Mesodermal cell (in vitro differentiated cells): Measurements from ENCODE around the gene ALS2.

ENCODE experiments used
- H3K27ac ChIP-seq: 2 replicates; pipeline ENCODE4 v1.7.0; 2013; ENCODE audit warnings: mild to moderate bottlenecking, low read depth, low read length, moderate library complexity; ENCODE audit not compliant: severe bottlenecking
- H3K36me3 ChIP-seq: 2 replicates; pipeline ENCODE4 v1.7.1; 2013; ENCODE audit warnings: mild to moderate bottlenecking, low read length, moderate library complexity; ENCODE audit not compliant: control insufficient read depth, insufficient read depth
- H3K4me1 ChIP-seq: one replicate; pipeline ENCODE4 v1.7.1; 2013; ENCODE audit warnings: mild to moderate bottlenecking, low read length; ENCODE audit not compliant: insufficient read depth, control insufficient read depth, poor library complexity, severe bottlenecking
- H3K4me3 ChIP-seq: 2 replicates; pipeline ENCODE4 v1.7.0; 2013; ENCODE audit warnings: low read length, control low read depth, mild to moderate bottlenecking; ENCODE audit not compliant: insufficient read depth, poor library complexity, severe bottlenecking; ENCODE audit errors: extremely low read depth
- H3K9me3 ChIP-seq: 2 replicates; pipeline ENCODE4 v1.7.1; 2013; ENCODE audit warnings: mild to moderate bottlenecking, low read length, moderate library complexity; ENCODE audit not compliant: control insufficient read depth
- WGBS, 2 experiments: methylation state at CpG; one replicate each; pipeline ENCODE4 v1.1.5; 2013; ENCODE audit warnings: missing lambda C conversion rate in 2 of 2; ENCODE audit not compliant: insufficient coverage in 2 of 2; 5-methylcytosine and 5-hydroxymethylcytosine counted together

The ALS2 gene

GRCh38 chr2:201790989-201791388 is 10.3 kb upstream of the ALS2 start:
- no peak overlapping the region for H3K27ac ChIP-seq
- 100% methylated on average over 1 of the region's 2 CpGs; no CpG with 5 or more reads in 1 of the 2 experiments for WGBS, 2 experiments
- H3K9me3 ChIP-seq, result no peaks in the 10 kb centered on the region
- no peak overlapping the region for H3K4me3 ChIP-seq
- no peaks in the 10 kb centered on the region for H3K4me1 ChIP-seq
- H3K36me3 ChIP-seq, result no peaks in the 10 kb centered on the region

GRCh38 chr2:201790291-201790690 is 9.6 kb upstream of the ALS2 start:
- no peak overlapping the region for H3K4me3 ChIP-seq
- no peaks in the 10 kb centered on the region for H3K36me3 ChIP-seq
- H3K4me1 ChIP-seq, result no peaks in the 10 kb centered on the region
- H3K27ac ChIP-seq, result no peak overlapping the region
- H3K9me3 ChIP-seq, result no peaks in the 10 kb centered on the region
- 96 to 98% methylated on average over 3 of the region's 3 CpGs for WGBS, 2 experiments

GRCh38 chr2:201789395-201789794 is 8.7 kb upstream of the ALS2 start:
- Histone ChIP-seq H3K36me3 (no peaks in the 10 kb centered on the region), H3K9me3 (no peaks in the 10 kb centered on the region), H3K4me1 (no peaks in the 10 kb centered on the region), H3K27ac (no peak overlapping the region), H3K4me3 (no peak overlapping the region)
- WGBS, 2 experiments, result 100% methylated on average over 2 of the region's 2 CpGs; no CpG with 5 or more reads in 1 of the 2 experiments

GRCh38 chr2:201788371-201788770 is 7.6 kb upstream of the ALS2 start:
- 92 to 94% methylated on average over 1 to 2 of the region's 3 CpGs for WGBS, 2 experiments

GRCh38 chr2:201786471-201786870 is 5.7 kb upstream of the ALS2 start:
- Histone ChIP-seq H3K4me1 (no peaks in the 10 kb centered on the region), H3K4me3 (no peak overlapping the region), H3K27ac (no peak overlapping the region), H3K36me3 (no peaks in the 10 kb centered on the region), H3K9me3 (no peaks in the 10 kb centered on the region)

More at GRCh38 chr2:201788371-201788770, 7.6 kb upstream of the ALS2 start:
- Histone ChIP-seq H3K4me1 (no peaks in the 10 kb centered on the region), H3K27ac (no peak overlapping the region), H3K4me3 (no peak overlapping the region), H3K36me3 (no peaks in the 10 kb centered on the region), H3K9me3 (no peaks in the 10 kb centered on the region)

GRCh38 chr2:201785135-201785534 is 4.4 kb upstream of the ALS2 start:
- 86% methylated on average over 3 of the region's 4 CpGs for WGBS, 2 experiments
- no peaks in the 10 kb centered on the region for H3K36me3 ChIP-seq
- no peak overlapping the region for H3K4me3 ChIP-seq
- H3K9me3 ChIP-seq, result no peaks in the 10 kb centered on the region
- H3K27ac ChIP-seq, result no peak overlapping the region
- H3K4me1 ChIP-seq, result no peaks in the 10 kb centered on the region

- 93 to 100% methylated on average over 1 of the region's 1 CpG for WGBS, 2 experiments
- H3K27ac ChIP-seq, result no peak overlapping the region
- H3K36me3 ChIP-seq, result no peaks in the 10 kb centered on the region
- no peak overlapping the region for H3K4me3 ChIP-seq
- H3K4me1 ChIP-seq, result no peaks in the 10 kb centered on the region
- H3K9me3 ChIP-seq, result no peaks in the 10 kb centered on the region
These were observed 3.8 kb upstream of the ALS2 start for GRCh38 chr2:201784563-201784962.

- H3K9me3 ChIP-seq, result no peaks in the 10 kb centered on the region
- H3K36me3 ChIP-seq, result no peaks in the 10 kb centered on the region
- WGBS, 2 experiments, result 69 to 74% methylated on average over 14 to 15 of the region's 15 CpGs
- peak overlapping the region; percentile 89 for H3K4me3 ChIP-seq
- H3K27ac ChIP-seq, result peak overlapping the region; percentile 94
- peaks cover 6% of the 10 kb centered on the region for H3K4me1 ChIP-seq
These were observed 871 bp upstream of the ALS2 start for GRCh38 chr2:201781557-201782051.

- H3K9me3 ChIP-seq, result no peaks in the 10 kb centered on the region
- H3K4me1 ChIP-seq, result peaks cover 15% of the 10 kb centered on the region
- H3K27ac ChIP-seq, result peak overlapping the region; percentile 94
- 0 to 1% methylated on average over 14 to 21 of the region's 22 CpGs for WGBS, 2 experiments
- H3K4me3 ChIP-seq, result peak overlapping the region; percentile 89
- H3K36me3 ChIP-seq, result peaks cover 4% of the 10 kb centered on the region
These were observed 646 bp downstream of the ALS2 start for GRCh38 chr2:201779901-201780673.

- Histone ChIP-seq H3K4me3 (no peak overlapping the region), H3K27ac (peak overlapping the region; percentile 74), H3K36me3 (peaks cover 12% of the 10 kb centered on the region), H3K4me1 (peaks cover 15% of the 10 kb centered on the region), H3K9me3 (no peaks in the 10 kb centered on the region)
These were observed 2.9 kb downstream of the ALS2 start for GRCh38 chr2:201777869-201778268.

GRCh38 chr2:201777043-201777442 is 3.7 kb downstream of the ALS2 start:
- peak overlapping the region; percentile 74 for H3K27ac ChIP-seq
- no peaks in the 10 kb centered on the region for H3K9me3 ChIP-seq
- H3K4me3 ChIP-seq, result no peak overlapping the region
- H3K36me3 ChIP-seq, result peaks cover 12% of the 10 kb centered on the region
- peaks cover 15% of the 10 kb centered on the region for H3K4me1 ChIP-seq
